HG03175 (cell line): ENCODE results near the gene SIAH3.
"Not testable (repeated sequence)": the region's sequence is repeated elsewhere in the genome, so short reads cannot be mapped to it uniquely, and the experiment has no call there.

ENCODE experiments used
- ATAC-seq: cut with Tn5 transposase; IDR thresholded peaks from one replicate; pipeline ENCODE4 v1.9.1; 2021; ENCODE audit warnings: mild to moderate bottlenecking, moderate library complexity; ENCODE audit not compliant: unreplicated experiment

The SIAH3 gene

GRCh38 chr13:45784755-45785675 lies 66.5 kb downstream of the SIAH3 start:
- no peak for ATAC-seq

- ATAC-seq: no peak
These were observed 68.1 kb downstream of the SIAH3 start for GRCh38 chr13:45783346-45784043.

- no peak for ATAC-seq
These were observed 69.1 kb downstream of the SIAH3 start for GRCh38 chr13:45782327-45783045.

GRCh38 chr13:45781553-45782326 lies 69.8 kb downstream of the SIAH3 start:
- ATAC-seq: no peak

- ATAC-seq: no peak
These were observed 71.7 kb downstream of the SIAH3 start for GRCh38 chr13:45779901-45780300.

GRCh38 chr13:45778882-45779281 lies 72.7 kb downstream of the SIAH3 start:
- ATAC-seq: no peak

GRCh38 chr13:45776748-45777147 lies 74.8 kb downstream of the SIAH3 start:
- ATAC-seq: no peak

GRCh38 chr13:45775401-45775963 lies 76.1 kb downstream of the SIAH3 start:
- no peak for ATAC-seq

- ATAC-seq: no peak
These were observed 77.6 kb downstream of the SIAH3 start for GRCh38 chr13:45773944-45774343.

GRCh38 chr13:45773236-45773635 lies 78.3 kb downstream of the SIAH3 start:
- ATAC-seq: no peak

- ATAC-seq: no peak
These were observed 80.7 kb downstream of the SIAH3 start for GRCh38 chr13:45770886-45771285.

- ATAC-seq: no peak
These were observed 82.7 kb downstream of the SIAH3 start for GRCh38 chr13:45768656-45769479.

GRCh38 chr13:45765464-45765863 lies 86.1 kb downstream of the SIAH3 start:
- no peak for ATAC-seq

- no peak for ATAC-seq
These were observed 88.1 kb downstream of the SIAH3 start for GRCh38 chr13:45763419-45763818.

GRCh38 chr13:45757589-45757988 lies 94.0 kb downstream of the SIAH3 start:
- ATAC-seq: not testable (repeated sequence)

- ATAC-seq: not testable (repeated sequence)
These were observed 95.1 kb downstream of the SIAH3 start for GRCh38 chr13:45756498-45756897.

- ATAC-seq: no peak
These were observed 99.0 kb downstream of the SIAH3 start for GRCh38 chr13:45752510-45752909.

GRCh38 chr13:45751885-45752284 lies 99.7 kb downstream of the SIAH3 start:
- ATAC-seq: no peak

GRCh38 chr13:45750566-45750965 lies 101.0 kb downstream of the SIAH3 start:
- no peak for ATAC-seq
